ENCODE results near the gene TUBB6.

Gene TUBB6

DNA sequence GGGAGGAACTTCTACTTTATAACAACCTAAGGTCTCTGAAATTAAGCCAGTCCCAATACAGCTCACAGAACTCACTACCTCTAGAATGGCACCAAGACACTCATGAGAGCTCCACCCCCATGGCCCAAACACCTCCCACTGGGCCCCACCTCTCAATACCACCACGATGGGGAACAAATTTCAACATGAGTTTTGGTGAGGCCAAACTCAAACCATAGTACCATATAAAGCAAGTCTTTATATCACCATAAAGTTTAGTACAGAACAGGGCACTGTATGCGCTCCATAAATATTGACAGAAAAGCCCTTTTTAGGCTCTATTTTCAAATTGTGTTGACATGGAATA is 65.7 kb downstream of the TUBB6 start:
- peaks cover 16% of the 10 kb centered on the region for H3K4me1 ChIP-seq (ENCODE audit: control insufficient read depth, insufficient read depth, low read length)
- ChIA-PET POLR2A (interaction anchor here (0.6 kb wide), 1 partner anchor 33 kb away, joined by 3 read pairs; no protein-coding TSS in a partner anchor), CTCF (interaction anchor here (0.6 to 2.0 kb wide), 5 partner anchors 19 to 45 kb away, joined by 3 to 9 read pairs (median 3); no protein-coding TSS in a partner anchor)
- H3K4me3 ChIP-seq (ENCODE audit: low read depth, low read length) = no peak overlapping the region
- TF ChIP-seq ZNF521 (tag by site-specific recombination; IDR thresholded peaks at IDR 0.05) = no peak
- TF ChIP-seq ZNF248 (tag by site-specific recombination; IDR thresholded peaks at IDR 0.05) = no peak
- no peak for TF ChIP-seq ZNF560 (tag by site-specific recombination; IDR thresholded peaks at IDR 0.05; ENCODE audit: borderline replicate concordance)
- peak; percentile 66; the same call in 1 of the 2 replicates for TF ChIP-seq ZFP69B (tag by site-specific recombination; IDR thresholded peaks at IDR 0.05)
- TF ChIP-seq, protein P1, sequence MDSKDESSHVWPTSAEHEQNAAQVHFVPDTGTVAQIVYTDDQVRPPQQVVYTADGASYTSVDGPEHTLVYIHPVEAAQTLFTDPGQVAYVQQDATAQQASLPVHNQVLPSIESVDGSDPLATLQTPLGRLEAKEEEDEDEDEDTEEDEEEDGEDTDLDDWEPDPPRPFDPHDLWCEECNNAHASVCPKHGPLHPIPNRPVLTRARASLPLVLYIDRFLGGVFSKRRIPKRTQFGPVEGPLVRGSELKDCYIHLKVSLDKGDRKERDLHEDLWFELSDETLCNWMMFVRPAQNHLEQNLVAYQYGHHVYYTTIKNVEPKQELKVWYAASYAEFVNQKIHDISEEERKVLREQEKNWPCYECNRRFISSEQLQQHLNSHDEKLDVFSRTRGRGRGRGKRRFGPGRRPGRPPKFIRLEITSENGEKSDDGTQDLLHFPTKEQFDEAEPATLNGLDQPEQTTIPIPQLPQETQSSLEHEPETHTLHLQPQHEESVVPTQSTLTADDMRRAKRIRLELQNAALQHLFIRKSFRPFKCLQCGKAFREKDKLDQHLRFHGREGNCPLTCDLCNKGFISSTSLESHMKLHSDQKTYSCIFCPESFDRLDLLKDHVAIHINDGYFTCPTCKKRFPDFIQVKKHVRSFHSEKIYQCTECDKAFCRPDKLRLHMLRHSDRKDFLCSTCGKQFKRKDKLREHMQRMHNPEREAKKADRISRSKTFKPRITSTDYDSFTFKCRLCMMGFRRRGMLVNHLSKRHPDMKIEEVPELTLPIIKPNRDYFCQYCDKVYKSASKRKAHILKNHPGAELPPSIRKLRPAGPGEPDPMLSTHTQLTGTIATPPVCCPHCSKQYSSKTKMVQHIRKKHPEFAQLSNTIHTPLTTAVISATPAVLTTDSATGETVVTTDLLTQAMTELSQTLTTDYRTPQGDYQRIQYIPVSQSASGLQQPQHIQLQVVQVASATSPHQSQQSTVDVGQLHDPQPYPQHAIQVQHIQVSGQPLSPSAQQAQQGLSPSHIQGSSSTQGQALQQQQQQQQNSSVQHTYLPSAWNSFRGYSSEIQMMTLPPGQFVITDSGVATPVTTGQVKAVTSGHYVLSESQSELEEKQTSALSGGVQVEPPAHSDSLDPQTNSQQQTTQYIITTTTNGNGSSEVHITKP (tag by site-specific recombination; IDR thresholded peaks at IDR 0.05) = 0 out of 2 replicates have a peak, but pooled peaks have one; percentile 9
- TF ChIP-seq, protein P2, sequence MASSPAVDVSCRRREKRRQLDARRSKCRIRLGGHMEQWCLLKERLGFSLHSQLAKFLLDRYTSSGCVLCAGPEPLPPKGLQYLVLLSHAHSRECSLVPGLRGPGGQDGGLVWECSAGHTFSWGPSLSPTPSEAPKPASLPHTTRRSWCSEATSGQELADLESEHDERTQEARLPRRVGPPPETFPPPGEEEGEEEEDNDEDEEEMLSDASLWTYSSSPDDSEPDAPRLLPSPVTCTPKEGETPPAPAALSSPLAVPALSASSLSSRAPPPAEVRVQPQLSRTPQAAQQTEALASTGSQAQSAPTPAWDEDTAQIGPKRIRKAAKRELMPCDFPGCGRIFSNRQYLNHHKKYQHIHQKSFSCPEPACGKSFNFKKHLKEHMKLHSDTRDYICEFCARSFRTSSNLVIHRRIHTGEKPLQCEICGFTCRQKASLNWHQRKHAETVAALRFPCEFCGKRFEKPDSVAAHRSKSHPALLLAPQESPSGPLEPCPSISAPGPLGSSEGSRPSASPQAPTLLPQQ (tag by site-specific recombination; IDR thresholded peaks at IDR 0.05) = peak; percentile 85
- peak; percentile 26; the same call in 1 of the 2 replicates for TF ChIP-seq GLIS1 (tag by site-specific recombination; IDR thresholded peaks at IDR 0.05)
- 0 out of 2 replicates have a peak overlapping the region, but pooled peaks have one; percentile 1 for H3K27ac ChIP-seq (ENCODE audit: extremely low read depth, low read depth, low read length)
- H3K36me3 ChIP-seq (ENCODE audit: control insufficient read depth in 2 of 2, insufficient read depth in 1 of 2, low read length in 2 of 2) = peaks cover 17 to 18% of the 10 kb centered on the region in 2 experiments; a peak in 2 of 3 replicates
- H3K9me3 ChIP-seq (ENCODE audit: control insufficient read depth, insufficient read depth, low read depth, low read length) = no peaks in the 10 kb centered on the region

DNA sequence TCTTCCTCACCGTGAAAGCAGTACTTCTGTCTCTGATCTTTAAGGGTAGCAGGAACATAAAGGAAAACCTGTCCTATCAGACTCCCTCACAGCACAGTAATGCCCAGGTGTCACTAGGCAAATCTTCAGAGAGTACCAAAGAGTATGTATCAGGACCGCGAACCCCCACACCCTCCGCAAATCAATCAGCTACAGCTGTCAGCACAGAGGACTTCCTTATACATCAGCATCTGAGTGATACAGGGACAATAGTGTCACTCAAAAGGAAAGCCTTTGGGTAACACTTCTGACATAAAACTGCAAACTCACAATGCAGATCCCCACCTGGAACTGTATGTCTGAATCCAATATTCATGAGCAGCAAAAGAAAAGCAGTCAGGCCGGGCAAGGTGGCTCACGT is 66.4 kb downstream of the TUBB6 start:
- Histone ChIP-seq H3K27ac (ENCODE audit: extremely low read depth, low read depth, low read length) (no peak overlapping the region), H3K4me1 (ENCODE audit: control insufficient read depth, insufficient read depth, low read length) (peaks cover 16% of the 10 kb centered on the region), H3K36me3 (ENCODE audit: control insufficient read depth in 2 of 2, insufficient read depth in 1 of 2, low read length in 2 of 2) (peaks cover 11% of the 10 kb centered on the region in 2 experiments; a peak in 2 of 3 replicates), H3K4me3 (ENCODE audit: low read depth, low read length) (no peak overlapping the region), H3K9me3 (ENCODE audit: control insufficient read depth, insufficient read depth, low read depth, low read length) (no peaks in the 10 kb centered on the region)
- ChIA-PET CTCF (no interaction called here), POLR2A (interaction anchor here (0.7 kb wide), 1 partner anchor 41 kb away, joined by 5 read pairs; no protein-coding TSS in a partner anchor)
- TF ChIP-seq ZNF473 (tag by site-specific recombination; IDR thresholded peaks at IDR 0.05) = no peak
- TF ChIP-seq ZNF248 (tag by site-specific recombination; IDR thresholded peaks at IDR 0.05) = no peak
- TF ChIP-seq, protein P3, sequence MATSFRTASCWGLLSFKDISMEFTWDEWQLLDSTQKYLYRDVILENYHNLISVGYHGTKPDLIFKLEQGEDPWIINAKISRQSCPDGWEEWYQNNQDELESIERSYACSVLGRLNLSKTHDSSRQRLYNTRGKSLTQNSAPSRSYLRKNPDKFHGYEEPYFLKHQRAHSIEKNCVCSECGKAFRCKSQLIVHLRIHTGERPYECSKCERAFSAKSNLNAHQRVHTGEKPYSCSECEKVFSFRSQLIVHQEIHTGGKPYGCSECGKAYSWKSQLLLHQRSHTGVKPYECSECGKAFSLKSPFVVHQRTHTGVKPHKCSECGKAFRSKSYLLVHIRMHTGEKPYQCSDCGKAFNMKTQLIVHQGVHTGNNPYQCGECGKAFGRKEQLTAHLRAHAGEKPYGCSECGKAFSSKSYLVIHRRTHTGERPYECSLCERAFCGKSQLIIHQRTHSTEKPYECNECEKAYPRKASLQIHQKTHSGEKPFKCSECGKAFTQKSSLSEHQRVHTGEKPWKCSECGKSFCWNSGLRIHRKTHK (tag by site-specific recombination; IDR thresholded peaks at IDR 0.05) = no peak
- TF ChIP-seq ZSCAN23 (tag by site-specific recombination; IDR thresholded peaks at IDR 0.05) = no peak
- TF ChIP-seq, protein P2 (tag by site-specific recombination; IDR thresholded peaks at IDR 0.05) = no peak
- TF ChIP-seq ZNF610 (tag by site-specific recombination; IDR thresholded peaks at IDR 0.05; ENCODE audit: borderline replicate concordance) = no peak
- no peak for TF ChIP-seq ZNF394 (tag by site-specific recombination; IDR thresholded peaks at IDR 0.05; ENCODE audit: borderline replicate concordance)
- TF ChIP-seq, protein P4, sequence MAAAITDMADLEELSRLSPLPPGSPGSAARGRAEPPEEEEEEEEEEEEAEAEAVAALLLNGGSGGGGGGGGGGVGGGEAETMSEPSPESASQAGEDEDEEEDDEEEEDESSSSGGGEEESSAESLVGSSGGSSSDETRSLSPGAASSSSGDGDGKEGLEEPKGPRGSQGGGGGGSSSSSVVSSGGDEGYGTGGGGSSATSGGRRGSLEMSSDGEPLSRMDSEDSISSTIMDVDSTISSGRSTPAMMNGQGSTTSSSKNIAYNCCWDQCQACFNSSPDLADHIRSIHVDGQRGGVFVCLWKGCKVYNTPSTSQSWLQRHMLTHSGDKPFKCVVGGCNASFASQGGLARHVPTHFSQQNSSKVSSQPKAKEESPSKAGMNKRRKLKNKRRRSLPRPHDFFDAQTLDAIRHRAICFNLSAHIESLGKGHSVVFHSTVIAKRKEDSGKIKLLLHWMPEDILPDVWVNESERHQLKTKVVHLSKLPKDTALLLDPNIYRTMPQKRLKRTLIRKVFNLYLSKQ (tag by site-specific recombination; IDR thresholded peaks at IDR 0.05; ENCODE audit: borderline replicate concordance) = no peak
- TF ChIP-seq, protein P5, sequence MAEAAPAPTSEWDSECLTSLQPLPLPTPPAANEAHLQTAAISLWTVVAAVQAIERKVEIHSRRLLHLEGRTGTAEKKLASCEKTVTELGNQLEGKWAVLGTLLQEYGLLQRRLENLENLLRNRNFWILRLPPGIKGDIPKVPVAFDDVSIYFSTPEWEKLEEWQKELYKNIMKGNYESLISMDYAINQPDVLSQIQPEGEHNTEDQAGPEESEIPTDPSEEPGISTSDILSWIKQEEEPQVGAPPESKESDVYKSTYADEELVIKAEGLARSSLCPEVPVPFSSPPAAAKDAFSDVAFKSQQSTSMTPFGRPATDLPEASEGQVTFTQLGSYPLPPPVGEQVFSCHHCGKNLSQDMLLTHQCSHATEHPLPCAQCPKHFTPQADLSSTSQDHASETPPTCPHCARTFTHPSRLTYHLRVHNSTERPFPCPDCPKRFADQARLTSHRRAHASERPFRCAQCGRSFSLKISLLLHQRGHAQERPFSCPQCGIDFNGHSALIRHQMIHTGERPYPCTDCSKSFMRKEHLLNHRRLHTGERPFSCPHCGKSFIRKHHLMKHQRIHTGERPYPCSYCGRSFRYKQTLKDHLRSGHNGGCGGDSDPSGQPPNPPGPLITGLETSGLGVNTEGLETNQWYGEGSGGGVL (tag by site-specific recombination; IDR thresholded peaks at IDR 0.05) = no peak
- TF ChIP-seq, protein P6, sequence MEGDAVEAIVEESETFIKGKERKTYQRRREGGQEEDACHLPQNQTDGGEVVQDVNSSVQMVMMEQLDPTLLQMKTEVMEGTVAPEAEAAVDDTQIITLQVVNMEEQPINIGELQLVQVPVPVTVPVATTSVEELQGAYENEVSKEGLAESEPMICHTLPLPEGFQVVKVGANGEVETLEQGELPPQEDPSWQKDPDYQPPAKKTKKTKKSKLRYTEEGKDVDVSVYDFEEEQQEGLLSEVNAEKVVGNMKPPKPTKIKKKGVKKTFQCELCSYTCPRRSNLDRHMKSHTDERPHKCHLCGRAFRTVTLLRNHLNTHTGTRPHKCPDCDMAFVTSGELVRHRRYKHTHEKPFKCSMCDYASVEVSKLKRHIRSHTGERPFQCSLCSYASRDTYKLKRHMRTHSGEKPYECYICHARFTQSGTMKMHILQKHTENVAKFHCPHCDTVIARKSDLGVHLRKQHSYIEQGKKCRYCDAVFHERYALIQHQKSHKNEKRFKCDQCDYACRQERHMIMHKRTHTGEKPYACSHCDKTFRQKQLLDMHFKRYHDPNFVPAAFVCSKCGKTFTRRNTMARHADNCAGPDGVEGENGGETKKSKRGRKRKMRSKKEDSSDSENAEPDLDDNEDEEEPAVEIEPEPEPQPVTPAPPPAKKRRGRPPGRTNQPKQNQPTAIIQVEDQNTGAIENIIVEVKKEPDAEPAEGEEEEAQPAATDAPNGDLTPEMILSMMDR (tag by site-specific recombination; IDR thresholded peaks at IDR 0.05) = no peak
- TF ChIP-seq, protein P7, sequence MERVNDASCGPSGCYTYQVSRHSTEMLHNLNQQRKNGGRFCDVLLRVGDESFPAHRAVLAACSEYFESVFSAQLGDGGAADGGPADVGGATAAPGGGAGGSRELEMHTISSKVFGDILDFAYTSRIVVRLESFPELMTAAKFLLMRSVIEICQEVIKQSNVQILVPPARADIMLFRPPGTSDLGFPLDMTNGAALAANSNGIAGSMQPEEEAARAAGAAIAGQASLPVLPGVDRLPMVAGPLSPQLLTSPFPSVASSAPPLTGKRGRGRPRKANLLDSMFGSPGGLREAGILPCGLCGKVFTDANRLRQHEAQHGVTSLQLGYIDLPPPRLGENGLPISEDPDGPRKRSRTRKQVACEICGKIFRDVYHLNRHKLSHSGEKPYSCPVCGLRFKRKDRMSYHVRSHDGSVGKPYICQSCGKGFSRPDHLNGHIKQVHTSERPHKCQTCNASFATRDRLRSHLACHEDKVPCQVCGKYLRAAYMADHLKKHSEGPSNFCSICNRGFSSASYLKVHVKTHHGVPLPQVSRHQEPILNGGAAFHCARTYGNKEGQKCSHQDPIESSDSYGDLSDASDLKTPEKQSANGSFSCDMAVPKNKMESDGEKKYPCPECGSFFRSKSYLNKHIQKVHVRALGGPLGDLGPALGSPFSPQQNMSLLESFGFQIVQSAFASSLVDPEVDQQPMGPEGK (tag by site-specific recombination; IDR thresholded peaks at IDR 0.05) = no peak
- TF ChIP-seq ZBTB8A (tag by site-specific recombination; IDR thresholded peaks at IDR 0.05) = no peak
